Neural cell (in vitro differentiated cells): ENCODE measurements around the gene FBXO42.

Experiments
- CTCF ChIP-seq: fragments of 450-650 bp; IDR thresholded peaks from 2 replicates; pipeline ENCODE4 v1.5.1; 2014; ENCODE audit warnings: antibody characterized with exemption, mild to moderate bottlenecking, moderate library complexity; ENCODE audit not compliant: poor library complexity, severe bottlenecking
- EZH2 ChIP-seq: fragments of 200-600, 300-800 bp; shearing (Covaris generic), sonication (generic); IDR thresholded peaks from 2 replicates; pipeline ENCODE4 v1.6.1; 2014; ENCODE audit warnings: antibody characterized with exemption, low read length, borderline replicate concordance, mild to moderate bottlenecking; ENCODE audit not compliant: insufficient read depth, poor library complexity, severe bottlenecking

GRCh38 chr1:16374266-16374665, 22.0 kb upstream of the FBXO42 start:
- no peak for TF ChIP-seq EZH2
- no peak for TF ChIP-seq CTCF
